NCI-H1436 (cell line): ENCODE results near the gene ACVR1.
"Not testable (repeated sequence)": the region's sequence is repeated elsewhere in the genome, so short reads cannot be mapped to it uniquely, and the experiment has no call there.

Experiments used
- DNase-seq: peaks from one replicate; lab custom pipeline; 2025; lab: John Stamatoyannopoulos, UW

The ACVR1 gene

GRCh38 chr2:157756447-157756846 lies 119.7 kb downstream of the ACVR1 start:
- not testable (repeated sequence) for DNase-seq

DNA sequence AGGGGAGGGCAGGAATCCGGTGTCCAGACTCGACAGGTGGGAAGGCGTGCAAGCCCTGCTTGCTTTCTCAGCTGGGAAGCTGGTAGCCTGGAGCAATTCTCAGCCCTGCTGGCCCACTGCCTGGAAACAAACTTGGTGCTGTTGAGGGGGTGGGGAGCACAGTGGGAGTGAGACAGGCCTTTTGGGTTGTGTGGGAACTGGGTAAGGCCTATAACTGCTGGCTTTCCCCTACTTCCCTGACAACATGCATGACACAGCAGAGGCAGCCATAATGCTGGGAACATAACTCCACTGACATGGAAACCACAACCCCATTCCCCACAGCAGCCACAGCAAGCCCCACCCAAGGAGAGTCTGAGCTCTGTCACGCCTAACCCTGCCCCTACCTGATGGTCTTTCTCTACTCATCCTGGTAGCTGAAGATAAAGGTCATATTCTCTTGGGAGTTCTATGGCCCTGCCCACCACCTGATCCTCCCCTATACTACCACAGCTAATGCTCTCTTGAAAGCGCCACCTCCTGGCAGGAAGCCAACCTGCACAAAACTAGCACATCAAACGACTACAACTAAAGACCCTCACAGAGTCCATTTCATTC lies 124.6 kb downstream of the ACVR1 start:
- no peak for DNase-seq

DNA sequence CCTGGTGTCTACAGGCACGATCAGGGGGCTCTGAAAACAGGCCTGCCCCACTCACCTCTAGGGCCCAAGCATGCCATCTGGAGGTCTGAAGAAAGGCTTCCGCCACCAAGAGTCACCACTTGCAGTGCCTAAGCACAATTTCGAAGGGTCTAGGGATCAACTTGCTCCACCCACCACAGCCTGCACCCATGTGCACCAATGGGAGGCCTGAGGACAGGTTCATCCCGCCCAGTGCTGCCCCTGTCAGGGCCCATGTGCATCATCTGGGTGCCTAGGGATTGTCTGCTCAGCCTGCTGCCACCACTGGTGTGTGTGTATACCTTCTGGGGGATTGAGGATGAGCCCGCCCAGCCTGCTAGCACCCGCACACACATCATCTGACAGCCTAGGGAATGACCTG lies 126.4 kb downstream of the ACVR1 start:
- DNase-seq = no peak

DNA sequence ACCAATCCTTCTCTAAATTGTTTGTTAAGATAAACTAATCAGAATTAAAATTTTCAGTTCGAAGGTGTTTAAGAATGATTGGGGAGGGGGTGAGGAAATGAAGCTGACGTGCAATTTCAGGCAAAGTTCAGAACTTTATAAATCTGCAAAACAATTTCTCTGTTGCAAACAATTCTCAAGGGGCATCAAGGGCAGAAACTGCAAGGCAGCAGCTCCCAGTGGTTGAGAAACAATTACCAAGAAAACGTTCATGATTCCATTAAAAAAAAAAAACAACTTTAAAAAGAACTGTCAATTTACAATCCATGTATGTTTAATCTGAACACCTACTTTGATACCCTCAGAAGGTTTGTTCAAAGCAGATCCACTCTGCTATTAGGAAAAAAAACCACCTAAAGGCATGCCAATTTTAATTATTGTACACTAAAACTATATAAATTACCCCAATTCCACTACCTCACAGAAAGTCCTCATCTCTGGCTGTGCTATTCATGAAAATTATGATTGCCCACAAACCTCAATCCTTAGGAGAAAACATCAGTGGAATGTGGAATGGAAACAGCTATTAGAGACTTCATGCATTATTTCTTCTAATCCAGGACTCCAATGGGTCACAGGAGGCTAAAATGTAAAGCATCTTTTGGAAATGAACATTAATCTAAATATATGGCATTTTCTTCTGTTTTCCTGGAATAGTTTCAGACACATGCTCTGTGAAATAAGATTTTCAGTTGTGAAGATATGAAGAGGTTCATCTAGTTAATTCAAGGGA lies 127.6 kb downstream of the ACVR1 start:
- DNase-seq = no peak

DNA sequence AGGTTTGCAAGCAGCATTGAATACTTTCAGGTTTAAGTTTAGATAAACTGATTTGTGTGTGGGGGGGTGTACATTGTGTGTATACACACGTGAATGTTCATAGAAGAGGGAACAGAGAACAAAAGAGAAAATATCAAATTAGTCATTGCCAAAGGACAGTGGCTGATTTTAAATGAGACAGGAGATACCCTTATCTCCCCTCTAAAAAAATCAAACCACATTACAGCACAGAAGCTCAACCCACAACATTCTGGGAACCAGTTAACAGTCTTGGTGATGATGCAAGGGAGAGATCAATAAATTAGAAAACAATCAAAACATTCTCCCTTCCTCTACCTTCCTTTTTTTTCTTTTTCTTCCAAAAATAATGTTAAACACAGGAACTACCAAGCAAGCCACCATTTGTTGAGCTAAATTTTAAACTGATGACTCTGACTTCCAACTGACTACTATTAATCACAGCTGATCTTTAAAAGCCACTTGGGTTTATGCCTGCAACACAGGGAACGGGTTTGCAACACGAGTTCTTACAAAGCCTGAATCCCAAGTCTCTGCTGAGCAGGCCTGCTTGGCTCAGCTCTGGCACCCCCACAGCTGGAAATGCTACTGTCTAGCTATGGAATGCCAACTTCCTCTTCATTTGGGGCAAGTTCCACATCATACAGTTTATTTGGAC lies 128.3 kb downstream of the ACVR1 start:
- DNase-seq = no peak

DNA sequence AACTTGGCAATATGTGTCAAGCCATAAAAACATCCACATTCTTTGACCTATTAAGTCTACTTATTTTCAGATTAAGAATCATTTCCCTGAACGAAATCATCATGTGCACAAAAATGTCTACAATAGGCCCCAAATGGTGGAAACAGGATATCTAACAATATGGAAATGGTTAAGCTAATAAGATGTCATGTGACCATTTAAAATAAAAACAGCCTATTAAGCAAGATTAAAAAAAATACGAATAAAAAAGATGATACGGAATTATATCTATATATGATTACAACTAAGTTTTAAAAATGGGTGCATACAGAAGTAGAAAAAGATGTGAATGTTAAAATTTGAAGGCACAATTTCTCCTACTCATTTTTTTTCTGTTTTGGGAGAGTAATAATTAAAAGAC lies 128.8 kb downstream of the ACVR1 start:
- no peak for DNase-seq

GRCh38 chr2:157746234-157746950 lies 129.7 kb downstream of the ACVR1 start:
- DNase-seq = no peak

DNA sequence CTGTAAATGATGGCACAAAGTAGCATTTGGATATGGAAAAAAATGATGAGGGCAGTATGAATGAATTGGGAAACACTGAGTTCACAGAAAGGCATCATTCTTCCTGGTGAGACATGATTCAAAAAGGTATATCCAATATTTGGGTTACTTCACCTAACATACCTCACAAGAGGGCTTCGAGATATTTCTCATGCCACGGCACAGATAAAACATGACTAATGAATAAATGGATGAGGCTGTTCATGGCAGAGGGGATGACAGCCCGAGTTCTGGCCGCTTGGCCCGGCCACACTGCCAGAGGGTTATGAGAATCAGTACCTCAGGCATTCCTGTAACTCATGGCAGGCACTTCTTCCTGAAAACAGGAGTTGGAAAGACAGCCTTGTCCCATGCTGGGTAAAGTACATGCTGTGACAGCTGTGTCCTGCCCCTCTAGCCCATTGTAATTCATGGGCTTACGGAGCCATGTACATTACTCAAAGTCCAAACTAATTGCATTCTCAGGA lies 131.5 kb downstream of the ACVR1 start:
- DNase-seq = no peak

GRCh38 chr2:157743051-157743450 lies 133.1 kb downstream of the ACVR1 start:
- DNase-seq = no peak

DNA sequence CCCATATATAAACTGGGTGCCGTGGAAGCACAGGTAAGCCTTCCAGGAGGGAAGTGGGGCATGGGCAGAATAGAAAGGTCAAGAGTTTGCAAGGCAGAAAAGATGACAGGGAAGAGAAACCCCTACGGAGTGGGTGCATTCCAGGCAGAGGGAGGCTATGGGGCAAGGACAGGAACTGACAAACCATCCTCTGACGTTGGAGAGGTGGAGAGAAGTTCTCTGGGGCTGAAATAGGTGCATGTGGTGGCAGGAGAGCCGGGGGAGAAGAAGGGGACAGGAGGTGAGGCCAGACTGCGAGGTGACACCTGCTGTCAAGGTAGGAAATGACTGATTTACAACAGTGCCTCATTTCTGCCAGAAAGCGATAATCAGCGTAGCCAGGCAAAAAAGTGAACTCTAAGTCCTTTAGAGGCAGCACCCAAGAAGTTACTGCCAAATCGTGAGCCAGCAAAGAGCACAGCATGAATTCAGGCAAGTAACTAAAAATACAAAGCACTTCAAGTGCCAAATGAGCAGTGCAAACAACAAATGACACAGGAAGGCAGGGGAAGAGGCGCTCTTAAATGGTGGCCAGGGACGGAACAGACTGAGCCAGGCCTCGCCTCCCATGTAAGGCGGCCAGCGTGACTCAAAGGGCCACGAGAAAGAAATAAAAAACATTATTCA lies 134.2 kb downstream of the ACVR1 start:
- DNase-seq = no peak

- no peak for DNase-seq
Observed at GRCh38 chr2:157737656-157738055, 138.5 kb downstream of the ACVR1 start.

GRCh38 chr2:157735532-157735931 lies 140.6 kb downstream of the ACVR1 start:
- DNase-seq = no peak

GRCh38 chr2:157733263-157733662 lies 142.9 kb downstream of the ACVR1 start:
- no peak for DNase-seq

- DNase-seq = no peak
Observed at GRCh38 chr2:157732596-157732995, 143.5 kb downstream of the ACVR1 start.

- no peak for DNase-seq
Observed at GRCh38 chr2:157727693-157728092, 148.4 kb downstream of the ACVR1 start.

- no peak for DNase-seq
Observed at GRCh38 chr2:157726946-157727345, 149.2 kb downstream of the ACVR1 start.

- no peak for DNase-seq
Observed at GRCh38 chr2:157725846-157726245, 150.3 kb downstream of the ACVR1 start.

GRCh38 chr2:157722580-157723234 lies 153.4 kb downstream of the ACVR1 start:
- DNase-seq = no peak

- no peak for DNase-seq
Observed at GRCh38 chr2:157720504-157720903, 155.6 kb downstream of the ACVR1 start.

DNA sequence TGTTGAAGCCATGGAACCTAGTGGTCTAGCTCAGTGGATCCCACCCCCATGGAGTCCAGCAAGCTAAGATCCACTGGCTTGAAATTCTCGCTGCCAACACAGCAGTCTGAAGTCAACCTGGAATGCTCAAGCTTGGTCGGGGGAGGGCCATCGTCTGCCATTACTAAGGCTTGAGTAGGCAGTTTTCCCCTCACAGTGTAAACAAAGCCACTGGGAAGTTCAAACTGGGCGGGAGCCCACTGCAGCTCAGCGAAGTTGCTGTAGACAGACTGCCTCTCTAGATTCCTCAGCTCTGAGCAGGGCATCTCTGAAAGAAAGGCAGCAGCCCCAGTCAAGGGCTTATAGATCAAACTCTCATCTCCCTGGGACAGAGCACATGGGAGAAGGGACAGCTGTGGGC lies 171.5 kb downstream of the ACVR1 start:
- not testable (repeated sequence) for DNase-seq

DNA sequence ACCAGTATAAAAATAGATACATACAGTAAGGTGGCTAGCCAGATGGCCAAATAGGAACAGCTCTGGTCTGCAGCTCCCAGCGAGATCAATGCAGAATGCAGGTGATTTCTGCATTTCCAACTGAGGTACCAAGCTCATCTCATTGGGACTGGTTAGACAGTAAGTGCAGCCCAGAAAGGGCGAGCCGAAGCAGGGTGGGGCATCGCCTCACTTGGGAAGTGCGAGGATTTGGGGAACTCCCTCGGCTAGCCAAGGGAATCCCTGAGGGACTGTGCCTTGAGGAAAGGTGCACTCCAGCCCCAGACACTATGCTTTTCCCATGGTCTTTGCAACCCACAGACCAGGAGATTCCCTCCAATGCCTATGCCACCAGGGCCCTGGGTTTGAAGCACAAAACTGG lies 172.0 kb downstream of the ACVR1 start:
- not testable (repeated sequence) for DNase-seq
